HFFc6 (cell line): ENCODE data around the gene CETN2. TPM values are rescaled to one million over a fixed set of nuclear protein-coding genes. Genes with fewer than 3 reads are reported as not detected.
"Not testable (repeated sequence)": the region's sequence is repeated elsewhere in the genome, so short reads cannot be mapped to it uniquely, and the experiment has no call there.

ENCODE experiments used
- DNase-seq: peaks from one replicate; pipeline ENCODE4 v3.0.0-alpha.2; 2018
- H3K27ac Mint-ChIP-seq: 2 replicates; pipeline ENCODE4 v1.8.0; 2020; ENCODE audit warnings: mild to moderate bottlenecking, mixed read lengths
- H3K27me3 Mint-ChIP-seq: 2 replicates; pipeline ENCODE4 v1.8.0; 2021; ENCODE audit warnings: mild to moderate bottlenecking, moderate library complexity, mixed read lengths; ENCODE audit not compliant: insufficient read depth
- H3K36me3 Mint-ChIP-seq: 2 replicates; pipeline ENCODE4 v1.8.0; 2021; ENCODE audit warnings: low read depth, mixed read lengths
- H3K4me1 Mint-ChIP-seq: 2 replicates; pipeline ENCODE4 v1.8.0; 2020; ENCODE audit warnings: low read depth, mixed read lengths
- H3K4me3 Mint-ChIP-seq: 2 replicates; pipeline ENCODE4 v1.8.0; 2020; ENCODE audit warnings: mild to moderate bottlenecking, moderate library complexity, mixed read lengths
- H3K9me3 Mint-ChIP-seq: 2 replicates; pipeline ENCODE4 v1.8.0; 2020; ENCODE audit warnings: mild to moderate bottlenecking, mixed read lengths
- total RNA-seq, 6 experiments: library from RNA; stranded (reverse); fragmentation: NEBNext Ultra II Directional; extraction: Animal tissue kit (Norgen Biotek cat#: 25700); gene quantifications; 2 replicates in 1 of 6; 3 replicates in 5 of 6; pipeline ENCODE4 v1.2.3, GENCODE V29; 2021
- TF ChIP-seq, protein P1 (sequence below): fragments of 200-600 bp; sonication (generic); IDR thresholded peaks from 2 replicates; pipeline ENCODE4 v1.5.0; 2021; ENCODE audit warnings: antibody characterized with exemption, mild to moderate bottlenecking

CETN2 gene
- total RNA-seq, 6 experiments from 2014 or later = 39.9 to 47.8 (median 43.6) TPM

- TF ChIP-seq, protein P1, sequence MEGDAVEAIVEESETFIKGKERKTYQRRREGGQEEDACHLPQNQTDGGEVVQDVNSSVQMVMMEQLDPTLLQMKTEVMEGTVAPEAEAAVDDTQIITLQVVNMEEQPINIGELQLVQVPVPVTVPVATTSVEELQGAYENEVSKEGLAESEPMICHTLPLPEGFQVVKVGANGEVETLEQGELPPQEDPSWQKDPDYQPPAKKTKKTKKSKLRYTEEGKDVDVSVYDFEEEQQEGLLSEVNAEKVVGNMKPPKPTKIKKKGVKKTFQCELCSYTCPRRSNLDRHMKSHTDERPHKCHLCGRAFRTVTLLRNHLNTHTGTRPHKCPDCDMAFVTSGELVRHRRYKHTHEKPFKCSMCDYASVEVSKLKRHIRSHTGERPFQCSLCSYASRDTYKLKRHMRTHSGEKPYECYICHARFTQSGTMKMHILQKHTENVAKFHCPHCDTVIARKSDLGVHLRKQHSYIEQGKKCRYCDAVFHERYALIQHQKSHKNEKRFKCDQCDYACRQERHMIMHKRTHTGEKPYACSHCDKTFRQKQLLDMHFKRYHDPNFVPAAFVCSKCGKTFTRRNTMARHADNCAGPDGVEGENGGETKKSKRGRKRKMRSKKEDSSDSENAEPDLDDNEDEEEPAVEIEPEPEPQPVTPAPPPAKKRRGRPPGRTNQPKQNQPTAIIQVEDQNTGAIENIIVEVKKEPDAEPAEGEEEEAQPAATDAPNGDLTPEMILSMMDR = no peak
- Mint-ChIP-seq H3K27me3 (no peaks in the 10 kb centered on the region), H3K9me3 (no peaks in the 10 kb centered on the region), H3K4me1 (no peaks in the 10 kb centered on the region), H3K27ac (no peak overlapping the region), H3K36me3 (peaks cover under 1% of the 10 kb centered on the region; the same call in 1 of the 2 replicates), H3K4me3 (no peak overlapping the region)
- DNase-seq = no peak
Observed at GRCh38 chrX:152845618-152846240, 15.2 kb upstream of the CETN2 start.

DNA sequence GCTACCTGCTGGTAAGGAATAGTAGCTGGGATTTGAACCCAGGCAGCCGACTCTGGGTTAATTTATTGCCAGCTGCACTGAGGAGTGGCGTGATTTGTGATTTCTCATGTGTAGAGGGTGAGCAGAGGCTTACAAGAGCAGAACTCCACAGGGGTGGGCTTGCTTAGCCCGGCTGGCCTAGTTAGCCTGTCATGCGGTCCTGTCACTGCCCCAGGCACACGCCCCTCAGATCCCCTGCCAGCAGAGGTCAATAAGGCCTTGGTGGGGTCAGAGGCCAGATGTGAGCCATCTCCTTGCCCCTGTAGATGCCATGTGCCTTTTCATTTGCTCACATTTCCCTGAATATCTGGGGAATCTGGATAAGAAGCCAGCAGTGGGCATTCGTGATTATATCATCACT, 13.7 kb upstream of the CETN2 start:
- TF ChIP-seq, protein P1 = no peak
- no peak overlapping the region for H3K4me3 Mint-ChIP-seq
- H3K36me3 Mint-ChIP-seq = no peaks in the 10 kb centered on the region
- H3K27me3 Mint-ChIP-seq = no peaks in the 10 kb centered on the region
- H3K9me3 Mint-ChIP-seq = no peaks in the 10 kb centered on the region
- DNase-seq = no peak
- H3K4me1 Mint-ChIP-seq = no peaks in the 10 kb centered on the region
- H3K27ac Mint-ChIP-seq = no peak overlapping the region

GRCh38 chrX:152843852-152844251, 13.3 kb upstream of the CETN2 start:
- no peaks in the 10 kb centered on the region for H3K9me3 Mint-ChIP-seq
- no peaks in the 10 kb centered on the region for H3K4me1 Mint-ChIP-seq
- H3K27me3 Mint-ChIP-seq = no peaks in the 10 kb centered on the region

DNA sequence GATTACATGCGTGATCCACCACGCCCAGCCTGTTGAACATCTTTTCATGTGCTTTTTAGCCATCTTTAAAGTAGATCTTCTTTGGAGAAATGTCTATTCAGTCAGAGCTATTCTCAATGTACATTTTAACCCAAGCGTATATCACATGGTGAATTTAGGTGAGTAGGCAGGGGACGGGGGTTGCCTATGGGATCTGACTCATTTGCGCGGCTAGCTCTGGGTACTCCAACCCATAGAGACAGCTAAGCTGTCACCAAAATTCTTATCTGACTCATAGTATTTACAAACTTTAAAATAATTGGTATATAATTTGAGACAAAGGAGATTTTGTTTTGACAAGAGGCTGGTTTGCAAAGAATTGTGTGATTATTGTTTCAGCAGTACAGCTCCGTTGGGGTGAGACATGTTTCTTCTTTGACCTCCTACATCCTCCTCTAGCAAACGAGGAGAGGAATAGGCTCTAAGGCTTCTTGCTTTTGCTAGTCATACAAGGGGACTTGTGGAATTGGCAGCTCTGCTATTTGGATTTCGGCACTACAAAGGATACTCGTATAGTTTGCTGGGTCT, 12.3 kb upstream of the CETN2 start:
- Mint-ChIP-seq H3K36me3 (no peaks in the 10 kb centered on the region), H3K9me3 (no peaks in the 10 kb centered on the region), H3K4me1 (no peaks in the 10 kb centered on the region), H3K27ac (no peak overlapping the region), H3K27me3 (no peaks in the 10 kb centered on the region), H3K4me3 (no peak overlapping the region)
- no peak for DNase-seq
- TF ChIP-seq, protein P1 = no peak

More at GRCh38 chrX:152843852-152844251, 13.3 kb upstream of the CETN2 start:
- no peak for DNase-seq
- TF ChIP-seq, protein P1 = no peak
- Mint-ChIP-seq H3K36me3 (no peaks in the 10 kb centered on the region), H3K27ac (no peak overlapping the region), H3K4me3 (no peak overlapping the region)

- H3K36me3 Mint-ChIP-seq, H3K4me3 Mint-ChIP-seq, H3K9me3 Mint-ChIP-seq, H3K27ac Mint-ChIP-seq, DNase-seq, H3K27me3 Mint-ChIP-seq: not testable (repeated sequence)
- H3K4me1 Mint-ChIP-seq = peaks cover 25% of the 10 kb centered on the region
Observed at GRCh38 chrX:152835470-152835869, 4.9 kb upstream of the CETN2 start.

GRCh38 chrX:152833378-152833777, 2.8 kb upstream of the CETN2 start:
- H3K4me1 Mint-ChIP-seq = peaks cover 37% of the 10 kb centered on the region
- no peak for DNase-seq
- TF ChIP-seq, protein P1 = no peak
- no peaks in the 10 kb centered on the region for H3K27me3 Mint-ChIP-seq
- H3K9me3 Mint-ChIP-seq = no peaks in the 10 kb centered on the region
- H3K27ac Mint-ChIP-seq = no peak overlapping the region
- peaks cover 4% of the 10 kb centered on the region; the same call in 1 of the 2 replicates for H3K36me3 Mint-ChIP-seq
- H3K4me3 Mint-ChIP-seq = no peak overlapping the region
